Right renal cortex interstitium (tissue), 3 donors: ENCODE data around the gene NUAK2. TPM values are rescaled to one million over a fixed set of nuclear protein-coding genes. Genes with fewer than 3 reads are reported as not detected.
"Not testable (repeated sequence)": the region's sequence is repeated elsewhere in the genome, so short reads cannot be mapped to it uniquely, and the experiment has no call there.

ENCODE experiments used
- DNase-seq, 3 donors: peaks; one replicate each; pipeline ENCODE4 v3.0.0-alpha.2; 2013; ENCODE audit warnings: low read depth in 3 of 3, low spot score in 2 of 3
- polyA plus RNA-seq, 3 donors: library from polyadenylated mRNA; unstranded; fragments of 120-200 nt; gene quantifications; one replicate each; pipeline ENCODE4 v1.2.1, GENCODE V29; 2013; ENCODE audit not compliant: insufficient read length in 3 of 3

Gene NUAK2
- polyA plus RNA-seq, 3 donors = 5.8 to 9.9 (median 9.2) TPM

GRCh38 chr1:205301205-205301821, 20.2 kb downstream of the NUAK2 start:
- DNase-seq = peak; percentile 76 to 88 (median 79)

- DNase-seq = no peak
Measured at GRCh38 chr1:205300149-205300548, 21.4 kb downstream of the NUAK2 start.

GRCh38 chr1:205298191-205298994, 23.2 kb downstream of the NUAK2 start:
- peak; percentile 71 to 81 (median 72) for DNase-seq

GRCh38 chr1:205297546-205298177, 23.9 kb downstream of the NUAK2 start:
- not testable (repeated sequence) for DNase-seq

GRCh38 chr1:205296154-205296553, 25.4 kb downstream of the NUAK2 start:
- no peak for DNase-seq

- DNase-seq = no peak
Measured at GRCh38 chr1:205294934-205295333, 26.6 kb downstream of the NUAK2 start.

GRCh38 chr1:205294175-205294917, 27.2 kb downstream of the NUAK2 start:
- DNase-seq = no peak

GRCh38 chr1:205293350-205294074, 28.0 kb downstream of the NUAK2 start:
- DNase-seq = no peak

GRCh38 chr1:205291596-205291995, 29.9 kb downstream of the NUAK2 start:
- DNase-seq = no peak

GRCh38 chr1:205287767-205288559, 33.6 kb downstream of the NUAK2 start:
- no peak for DNase-seq

GRCh38 chr1:205287076-205287475, 34.5 kb downstream of the NUAK2 start:
- no peak for DNase-seq

GRCh38 chr1:205286335-205286950, 35.1 kb downstream of the NUAK2 start:
- no peak for DNase-seq

GRCh38 chr1:205285381-205286101, 36.0 kb downstream of the NUAK2 start:
- DNase-seq = no peak

GRCh38 chr1:205284420-205285144, 37.0 kb downstream of the NUAK2 start:
- no peak for DNase-seq

GRCh38 chr1:205283270-205284147, 38.0 kb downstream of the NUAK2 start:
- DNase-seq = no peak

- not testable (repeated sequence) for DNase-seq
Measured at GRCh38 chr1:205280666-205281395, 40.7 kb downstream of the NUAK2 start.
